HG03342 (cell line): ENCODE data around the gene ZNF350.
A peak's percentile ranks its signal among the peaks of the same experiment; 100 is the strongest.
"Not testable (repeated sequence)": the region's sequence is repeated elsewhere in the genome, so short reads cannot be mapped to it uniquely, and the experiment has no call there.

Experiments used
- ATAC-seq: cut with Tn5 transposase; IDR thresholded peaks from one replicate; pipeline ENCODE4 v1.9.1; 2021; ENCODE audit warnings: mild to moderate bottlenecking, moderate library complexity; ENCODE audit not compliant: unreplicated experiment

ZNF350 gene

GRCh38 chr19:51986309-51987291 is at the start of gene ZNF350:
ZNF350 (minus strand) TSS chr19:51986840; CDS start chr19:51974360, 12,480 bp downstream.
- ATAC-seq = peak; percentile 77

GRCh38 chr19:52034051-52034728 is 47.5 kb upstream of the ZNF350 start:
- no peak for ATAC-seq

DNA sequence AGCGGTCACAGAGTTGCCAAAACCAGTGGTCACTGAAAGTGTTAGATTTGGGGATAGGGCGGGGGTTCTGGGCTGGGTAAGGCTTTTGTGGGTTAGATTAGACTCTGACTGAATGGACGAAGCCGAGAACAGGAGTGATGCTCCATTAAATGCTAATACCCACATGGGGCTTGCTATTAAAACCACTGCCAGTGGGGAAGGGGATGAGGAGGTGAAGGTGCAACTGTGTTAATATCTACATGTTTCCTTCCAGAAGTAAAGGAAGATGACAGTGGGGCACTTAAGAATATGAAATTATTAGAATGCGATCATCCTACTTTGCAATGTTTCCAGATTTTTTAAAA is 42.1 kb upstream of the ZNF350 start:
- peak; percentile 22 for ATAC-seq

GRCh38 chr19:52028027-52028779 is 41.6 kb upstream of the ZNF350 start, which contains the start of gene ZNF614:
ZNF614 (minus strand) TSS chr19:52028379; CDS start chr19:52025745, 2,634 bp downstream.
- peak; percentile 78 for ATAC-seq

DNA sequence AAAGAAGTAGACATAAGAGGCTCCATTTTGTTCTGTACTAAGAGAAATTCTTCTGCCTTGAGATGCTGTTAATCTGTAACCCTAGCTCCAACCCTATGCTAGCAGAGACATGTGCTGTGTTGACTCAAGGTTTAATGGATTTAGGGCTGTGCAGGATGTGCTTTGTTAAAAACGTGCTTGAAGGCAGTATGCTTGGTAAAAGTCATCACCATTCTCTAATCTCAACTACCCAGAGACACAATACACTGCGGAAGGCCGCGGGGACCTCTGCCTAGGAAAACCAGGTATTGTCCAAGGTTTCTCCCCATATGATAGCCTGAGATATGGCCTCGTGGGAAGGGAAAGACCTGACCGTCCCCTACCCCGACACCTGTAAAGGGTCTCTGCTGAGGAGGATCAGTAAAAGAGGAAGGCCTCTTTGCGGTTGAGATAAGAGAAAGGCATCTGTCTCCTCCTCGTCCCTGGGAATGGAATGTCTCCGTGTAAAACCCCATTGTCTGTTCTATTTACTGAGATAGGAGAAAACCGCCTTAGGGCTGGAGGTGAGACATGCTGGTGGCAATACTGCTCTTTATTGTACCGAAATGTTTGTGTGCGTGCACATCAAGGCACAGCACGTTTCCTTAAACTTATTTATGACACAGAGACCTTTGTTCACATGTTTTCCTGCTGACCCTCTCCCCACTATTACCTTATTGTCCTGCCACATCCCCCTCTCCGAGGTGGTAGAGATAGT is 39.8 kb upstream of the ZNF350 start:
- ATAC-seq = not testable (repeated sequence)

- not testable (repeated sequence) for ATAC-seq
Observed at GRCh38 chr19:52024478-52024877, 37.8 kb upstream of the ZNF350 start.

- no peak for ATAC-seq
Observed at GRCh38 chr19:52022193-52022592, 35.6 kb upstream of the ZNF350 start.

- no peak for ATAC-seq
Observed at GRCh38 chr19:52020506-52020905, 33.9 kb upstream of the ZNF350 start.

DNA sequence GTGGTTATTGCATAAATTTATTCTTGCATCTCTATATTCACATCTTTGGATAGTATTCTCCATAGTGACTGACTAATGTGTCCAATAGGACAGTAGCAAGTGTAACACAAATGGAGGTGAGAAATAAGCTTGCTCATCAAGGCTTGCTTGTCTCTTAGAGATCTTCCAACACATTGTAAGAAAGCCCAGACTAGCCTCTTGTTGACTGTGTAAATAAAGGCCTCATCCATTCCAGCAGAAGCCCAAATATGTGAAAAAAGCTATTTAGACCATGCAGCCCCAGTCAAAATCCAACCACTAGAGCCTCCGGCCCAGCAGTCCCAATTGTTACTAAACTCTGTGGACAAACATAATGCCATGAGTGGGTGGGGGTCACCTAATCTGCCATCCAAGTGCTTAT is 24.0 kb upstream of the ZNF350 start:
- ATAC-seq = no peak

- ATAC-seq = peak; percentile 70
Observed at GRCh38 chr19:52007806-52008557, 21.3 kb upstream of the ZNF350 start, which contains the start of gene ZNF615. ZNF615 (minus strand) TSS chr19:52008211; CDS start chr19:52003711, 4,500 bp downstream.

- ATAC-seq = peak; percentile 23
Observed at GRCh38 chr19:52007451-52007805, 20.8 kb upstream of the ZNF350 start.

- no peak for ATAC-seq
Observed at GRCh38 chr19:51994048-51994644, 7.5 kb upstream of the ZNF350 start.

- ATAC-seq = no peak
Observed at GRCh38 chr19:51993422-51993821, 6.8 kb upstream of the ZNF350 start.

DNA sequence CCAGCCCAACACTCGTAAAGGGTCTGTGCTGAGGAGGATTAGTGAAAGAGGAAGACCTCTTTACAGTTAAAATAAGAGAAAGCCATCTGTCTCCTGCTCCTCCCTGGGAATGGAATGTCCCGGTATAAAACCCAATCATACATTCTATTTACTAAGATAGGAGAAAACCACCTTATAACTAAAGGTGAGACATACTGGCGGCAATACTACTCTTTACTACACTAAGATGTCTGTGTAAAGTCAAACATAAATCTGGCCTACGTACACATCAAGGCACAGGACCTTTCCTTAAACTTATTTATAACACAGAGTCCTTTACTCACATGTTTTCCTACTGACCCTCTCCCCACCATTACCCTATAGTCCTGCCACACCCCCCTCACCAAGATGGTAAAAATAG is 3.3 kb downstream of the ZNF350 start:
- no peak for ATAC-seq

- not testable (repeated sequence) for ATAC-seq
Observed at GRCh38 chr19:51980926-51981325, 5.7 kb downstream of the ZNF350 start.

DNA sequence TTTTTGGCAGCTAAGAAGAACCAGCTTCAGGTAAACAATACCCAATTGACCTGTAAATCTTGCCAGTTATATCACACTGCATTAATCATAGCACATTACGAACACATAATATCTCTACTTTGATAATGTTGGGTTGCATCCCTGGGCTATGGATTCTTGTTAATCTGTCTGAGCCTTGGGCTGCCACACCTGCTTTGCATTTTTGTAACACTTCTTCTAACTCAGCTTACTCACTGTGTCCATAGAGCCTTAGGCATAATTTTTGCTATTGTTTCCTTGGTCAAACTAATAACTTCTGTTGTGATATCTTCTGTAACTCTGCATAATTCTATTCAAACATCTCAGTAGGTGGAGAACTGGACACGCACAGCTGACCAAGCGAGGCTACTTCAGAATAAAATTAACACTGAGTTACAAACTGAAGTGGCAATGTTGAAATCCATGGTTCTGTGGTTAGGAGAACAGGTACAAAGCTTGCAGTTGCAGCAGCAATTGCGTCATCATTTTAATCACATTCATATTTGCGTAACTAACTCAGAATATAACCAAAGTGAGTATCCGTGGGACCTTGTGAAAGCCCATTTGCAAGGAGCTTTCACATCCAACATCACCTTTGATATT is 6.4 kb downstream of the ZNF350 start:
- no peak for ATAC-seq

DNA sequence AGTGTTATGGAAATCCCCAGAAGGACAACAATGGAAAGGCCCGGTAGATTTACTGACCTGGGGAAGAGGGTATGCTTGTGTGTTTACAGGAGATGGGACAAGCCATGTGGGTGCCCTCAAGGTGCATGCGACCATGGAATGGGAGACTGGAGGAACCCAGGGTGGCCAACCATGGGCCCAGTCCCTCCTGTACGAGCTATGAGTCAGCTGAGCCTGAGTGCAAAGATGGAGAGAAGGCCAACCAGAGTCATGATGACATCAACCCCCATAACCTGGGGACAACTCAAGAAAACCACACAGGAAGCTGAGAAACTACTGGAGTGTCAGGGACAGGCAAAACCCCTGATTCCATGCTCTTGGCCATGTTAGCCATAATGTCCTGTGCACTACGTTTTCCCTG is 7.8 kb downstream of the ZNF350 start:
- no peak for ATAC-seq

DNA sequence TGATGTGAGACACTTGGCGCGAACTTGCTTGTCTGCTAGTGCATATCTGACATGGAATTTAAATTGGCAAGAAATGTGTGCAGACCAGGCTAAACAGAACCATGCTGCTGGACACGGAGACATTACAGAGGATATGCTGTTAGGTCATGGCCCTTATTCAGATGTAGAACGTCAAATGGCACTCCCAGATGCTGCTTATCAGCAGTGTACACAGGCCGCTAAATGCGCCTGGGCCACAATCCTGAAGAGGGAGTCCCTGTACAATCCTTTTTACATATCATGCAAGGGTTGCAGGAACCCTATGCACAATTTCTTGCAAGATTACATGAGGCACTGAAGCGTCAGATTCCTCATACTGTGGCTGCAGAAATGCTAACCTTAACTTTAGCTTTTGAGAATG is 9.3 kb downstream of the ZNF350 start:
- no peak for ATAC-seq

DNA sequence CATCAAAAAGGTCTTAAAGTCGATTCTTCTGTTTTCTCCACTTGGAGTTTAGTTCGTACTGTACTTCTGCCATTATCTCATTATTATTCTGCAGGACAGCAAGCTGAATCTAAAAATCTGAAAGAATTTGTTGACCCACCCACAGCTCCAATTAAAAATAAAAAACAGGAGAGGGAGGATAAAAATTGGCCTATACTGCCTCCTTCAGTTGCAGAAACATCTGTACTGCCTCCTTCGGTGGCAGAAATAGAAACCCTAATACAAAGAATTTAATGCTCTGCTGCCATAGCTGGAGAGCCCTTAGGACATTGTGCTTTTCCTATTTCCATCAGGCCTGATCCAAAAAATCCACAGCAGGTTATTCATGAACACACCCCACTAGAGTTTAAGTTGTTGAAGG is 9.8 kb downstream of the ZNF350 start:
- no peak for ATAC-seq
